ENCODE data around the gene QARS1. TPM values are rescaled to one million over a fixed set of nuclear protein-coding genes. Genes with fewer than 3 reads are reported as not detected.

Gene QARS1
- 100 to 1,000 TPM; 240 to 342 TPM for total RNA-seq

DNA sequence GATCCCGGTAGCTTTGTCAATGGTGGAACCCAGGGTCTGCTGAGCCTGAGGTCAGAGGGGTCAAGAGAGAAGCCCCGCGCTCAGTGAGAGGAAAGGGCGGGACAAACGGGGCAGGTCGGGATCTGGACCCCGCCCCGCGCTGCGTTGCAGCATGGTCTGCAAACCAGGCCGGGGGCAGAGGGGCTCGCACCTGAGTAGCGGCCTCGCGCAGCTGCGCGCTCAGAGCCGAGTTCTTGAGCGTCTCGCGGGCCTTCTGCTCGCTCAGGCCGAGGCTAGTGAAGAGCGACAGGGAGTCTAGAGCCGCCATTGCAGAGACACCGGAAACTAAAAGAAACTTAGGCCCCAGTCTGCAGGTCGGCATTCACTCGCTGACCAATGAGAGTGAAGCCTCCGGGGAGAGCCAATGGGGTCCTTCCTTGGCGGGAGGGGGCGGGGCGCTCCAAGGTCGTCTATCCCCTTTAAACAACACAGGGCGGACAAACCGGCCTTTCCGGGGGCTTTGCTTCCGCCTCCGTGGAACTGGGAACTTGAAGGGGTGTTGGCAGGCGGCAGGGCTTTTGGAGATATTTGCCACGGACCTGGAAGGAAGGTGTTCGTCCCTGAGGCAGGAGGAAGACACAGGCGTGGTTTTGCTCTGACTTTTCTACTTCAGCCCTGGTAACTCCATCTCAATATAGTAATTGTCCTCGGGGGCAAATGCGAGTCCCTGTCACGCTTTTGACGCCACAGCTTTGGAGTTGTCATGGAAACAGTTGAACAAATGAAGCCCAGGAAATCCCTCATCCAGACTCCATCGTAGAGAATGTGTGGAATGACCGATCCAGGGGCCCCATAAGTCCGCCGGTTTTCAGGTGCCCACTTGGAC lies at the start of gene QARS1:
Gene QARS1, minus strand, starts transcription at position 331 of the 865 bp plus-strand sequence. Its CDS starts 24 bp downstream, at position 307.
- ATAC-seq (peak; percentile 100), DNase-seq (peak; percentile 94)
- intact Hi-C loops (cut with DNase I, micrococcal nuclease), result loop anchor here (1.0 to 2.0 kb wide), 7 partner anchors 10 to 366 kb away; partner anchors contain the start of genes QRICH1 (in 2 of the 2), USP19 (in 2 of the 2), CCDC71 (in 1 of the 2) and DAG1 (in 1 of the 2)
- ChIA-PET POLR2A (interaction anchor here (0.6 kb wide), 1 partner anchor 11 kb away, joined by 3 read pairs; the partner anchor contains the start of gene QRICH1), CTCF (interaction anchor here (0.6 to 1.8 kb wide), 5 partner anchors 10 to 1523 kb away, joined by 3 to 13 read pairs (median 4); partner anchors contain the start of genes QRICH1 and USP19)
- Mint-ChIP-seq H3K36me3 (ENCODE audit: low read depth) (peaks cover 24% of the 10 kb centered on the region), H3K27me3 (no peaks in the 10 kb centered on the region), H3K4me1 (peaks cover 21% of the 10 kb centered on the region), H3K27ac (peak within 1 kb of the TSS; percentile 96), H3K4me3 (peak within 1 kb of the TSS; percentile 96), H3K9me3 (ENCODE audit: low read depth) (no peaks in the 10 kb centered on the region)

GRCh38 chr3:49153349-49153912 lies 48.9 kb upstream of the QARS1 start:
- H3K27ac Mint-ChIP-seq, result no peak overlapping the region
- peaks cover 3% of the 10 kb centered on the region for H3K4me1 Mint-ChIP-seq
- H3K36me3 Mint-ChIP-seq (ENCODE audit: low read depth), result peaks cover 2% of the 10 kb centered on the region
- intact Hi-C loops (cut with DNase I, micrococcal nuclease), result no loop called here
- no peaks in the 10 kb centered on the region for H3K9me3 Mint-ChIP-seq (ENCODE audit: low read depth)
- POLR2A ChIA-PET, result no interaction called here
- H3K4me3 Mint-ChIP-seq, result no peak overlapping the region
- CTCF ChIA-PET, result interaction anchor here (0.6 to 0.7 kb wide), 2 partner anchors 11 to 1193 kb away, joined by 3 read pairs; no protein-coding TSS in a partner anchor
- DNase-seq (no peak), ATAC-seq (no peak)
- H3K27me3 Mint-ChIP-seq, result no peaks in the 10 kb centered on the region

- Mint-ChIP-seq H3K4me1 (no peaks in the 10 kb centered on the region), H3K36me3 (ENCODE audit: low read depth) (no peaks in the 10 kb centered on the region), H3K4me3 (no peak overlapping the region), H3K27ac (no peak overlapping the region), H3K27me3 (no peaks in the 10 kb centered on the region), H3K9me3 (ENCODE audit: low read depth) (no peaks in the 10 kb centered on the region)
- DNase-seq (no peak), ATAC-seq (no peak)
- intact Hi-C loops (cut with DNase I, micrococcal nuclease), result no loop called here
- ChIA-PET POLR2A (no interaction called here), CTCF (no interaction called here)
Observed at GRCh38 chr3:49151610-49152009, 47.1 kb upstream of the QARS1 start.

- ChIA-PET CTCF (no interaction called here), POLR2A (no interaction called here)
- Mint-ChIP-seq H3K36me3 (ENCODE audit: low read depth) (no peaks in the 10 kb centered on the region), H3K27me3 (no peaks in the 10 kb centered on the region), H3K4me1 (no peaks in the 10 kb centered on the region), H3K27ac (no peak overlapping the region), H3K4me3 (no peak overlapping the region), H3K9me3 (ENCODE audit: low read depth) (no peaks in the 10 kb centered on the region)
- no peak for ATAC-seq
- DNase-seq, result no peak
- intact Hi-C loops (cut with DNase I, micrococcal nuclease), result no loop called here
Observed at GRCh38 chr3:49148159-49148558, 43.6 kb upstream of the QARS1 start.

GRCh38 chr3:49140080-49140479 lies 35.5 kb upstream of the QARS1 start:
- CTCF ChIA-PET, result no interaction called here
- ATAC-seq (no peak), DNase-seq (no peak)
- Mint-ChIP-seq H3K4me3 (no peak overlapping the region), H3K36me3 (ENCODE audit: low read depth) (no peaks in the 10 kb centered on the region), H3K4me1 (no peaks in the 10 kb centered on the region), H3K9me3 (ENCODE audit: low read depth) (no peaks in the 10 kb centered on the region), H3K27ac (no peak overlapping the region), H3K27me3 (peaks cover 2% of the 10 kb centered on the region)
- POLR2A ChIA-PET, result no interaction called here
- intact Hi-C loops (cut with DNase I, micrococcal nuclease), result no loop called here

GRCh38 chr3:49135499-49135898 lies 30.9 kb upstream of the QARS1 start:
- no peak for ATAC-seq
- Mint-ChIP-seq H3K4me1 (peaks cover 6% of the 10 kb centered on the region), H3K36me3 (ENCODE audit: low read depth) (no peaks in the 10 kb centered on the region), H3K4me3 (no peak overlapping the region), H3K9me3 (ENCODE audit: low read depth) (no peaks in the 10 kb centered on the region), H3K27me3 (peaks cover 17% of the 10 kb centered on the region), H3K27ac (no peak overlapping the region)
- ChIA-PET POLR2A (no interaction called here), CTCF (no interaction called here)
- intact Hi-C loops (cut with DNase I, micrococcal nuclease), result no loop called here
- DNase-seq, result no peak

GRCh38 chr3:49134471-49135265 lies 30.1 kb upstream of the QARS1 start:
- H3K4me3 Mint-ChIP-seq, result no peak overlapping the region

DNA sequence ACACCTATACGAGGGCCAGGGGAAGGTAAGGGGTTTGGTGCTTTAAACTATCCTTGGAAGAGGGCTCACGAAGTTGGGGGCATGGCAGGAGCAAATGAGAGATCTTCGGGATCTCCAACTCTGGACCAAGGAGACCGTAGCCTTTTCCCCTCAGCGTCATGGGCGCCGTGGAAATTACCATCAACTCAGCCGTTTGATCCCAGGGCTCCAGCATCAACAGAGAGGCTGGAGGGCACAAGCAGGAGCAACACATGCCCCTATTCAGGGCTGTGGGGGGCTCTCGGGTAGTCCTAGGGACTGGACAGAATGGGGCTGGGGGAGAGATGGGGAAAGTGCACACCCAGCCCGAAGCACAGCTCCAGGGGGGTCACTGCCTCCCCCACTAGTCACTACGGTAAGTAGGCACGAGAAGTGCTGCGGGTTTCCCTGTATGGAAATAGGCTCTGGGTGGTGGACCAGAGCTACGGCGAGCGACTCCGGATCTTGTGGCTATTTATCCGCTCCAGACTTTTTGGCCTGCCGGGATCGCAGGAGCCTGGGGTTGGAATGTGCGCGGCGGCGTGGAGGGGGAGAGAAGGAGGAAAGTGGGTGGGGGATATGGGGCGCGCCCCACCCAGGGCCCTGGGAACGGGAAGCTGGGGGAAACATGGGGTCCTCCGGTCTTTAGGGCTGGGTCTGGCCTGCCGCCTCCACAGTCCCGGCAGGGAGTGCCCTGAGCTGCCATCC lies 28.8 kb upstream of the QARS1 start:
- intact Hi-C loops (cut with DNase I, micrococcal nuclease), result no loop called here
- no peak overlapping the region for H3K4me3 Mint-ChIP-seq
- DNase-seq (no peak), ATAC-seq (no peak)
- H3K27ac Mint-ChIP-seq, result no peak overlapping the region
- H3K27me3 Mint-ChIP-seq, result peaks cover 17% of the 10 kb centered on the region
- CTCF ChIA-PET, result interaction anchor here (1.2 kb wide), 1 partner anchor 31 kb away, joined by 3 read pairs; no protein-coding TSS in a partner anchor
- no peaks in the 10 kb centered on the region for H3K9me3 Mint-ChIP-seq (ENCODE audit: low read depth)
- H3K4me1 Mint-ChIP-seq, result peaks cover 6% of the 10 kb centered on the region
- H3K36me3 Mint-ChIP-seq (ENCODE audit: low read depth), result no peaks in the 10 kb centered on the region
- POLR2A ChIA-PET, result no interaction called here

More at GRCh38 chr3:49134471-49135265, 30.1 kb upstream of the QARS1 start:
- CTCF ChIA-PET, result interaction anchor here (0.5 to 0.6 kb wide), 2 partner anchors 18 to 1523 kb away, joined by 3 to 5 read pairs; no protein-coding TSS in a partner anchor
- H3K27ac Mint-ChIP-seq, result no peak overlapping the region
- intact Hi-C loops (cut with DNase I, micrococcal nuclease), result no loop called here
- DNase-seq (no peak), ATAC-seq (no peak)
- POLR2A ChIA-PET, result no interaction called here
- peaks cover 17% of the 10 kb centered on the region for H3K27me3 Mint-ChIP-seq
- H3K9me3 Mint-ChIP-seq (ENCODE audit: low read depth), result no peaks in the 10 kb centered on the region
- peaks cover 6% of the 10 kb centered on the region for H3K4me1 Mint-ChIP-seq
- H3K36me3 Mint-ChIP-seq (ENCODE audit: low read depth), result no peaks in the 10 kb centered on the region

GRCh38 chr3:49132437-49133225 lies 28.1 kb upstream of the QARS1 start, which contains the start of gene LAMB2:
Gene LAMB2, minus strand, starts transcription at chr3:49133050. Its CDS starts 183 bp downstream, at chr3:49132867.
- Mint-ChIP-seq H3K27me3 (peaks cover 17% of the 10 kb centered on the region), H3K4me3 (no peak within 1 kb of the TSS), H3K9me3 (ENCODE audit: low read depth) (no peaks in the 10 kb centered on the region), H3K27ac (no peak within 1 kb of the TSS), H3K4me1 (peaks cover 6% of the 10 kb centered on the region), H3K36me3 (ENCODE audit: low read depth) (no peaks in the 10 kb centered on the region)
- intact Hi-C loops (cut with DNase I, micrococcal nuclease), result no loop called here
- POLR2A ChIA-PET, result no interaction called here
- peak; percentile 36 for ATAC-seq
- CTCF ChIA-PET, result interaction anchor here (0.5 to 1.2 kb wide), 4 partner anchors 27 to 134 kb away, joined by 3 to 4 read pairs (median 3); no protein-coding TSS in a partner anchor
- DNase-seq, result no peak

- no peak overlapping the region for H3K27ac Mint-ChIP-seq
- H3K4me3 Mint-ChIP-seq, result no peak overlapping the region
- H3K4me1 Mint-ChIP-seq, result peaks cover 6% of the 10 kb centered on the region
- no peak for DNase-seq
- POLR2A ChIA-PET, result no interaction called here
- peaks cover 15% of the 10 kb centered on the region for H3K27me3 Mint-ChIP-seq
- no peak for ATAC-seq
- intact Hi-C loops (cut with DNase I, micrococcal nuclease), result no loop called here
- no peaks in the 10 kb centered on the region for H3K36me3 Mint-ChIP-seq (ENCODE audit: low read depth)
- CTCF ChIA-PET, result interaction anchor here (0.5 to 0.8 kb wide), 2 partner anchors 27 to 30 kb away, joined by 3 read pairs; no protein-coding TSS in a partner anchor
- H3K9me3 Mint-ChIP-seq (ENCODE audit: low read depth), result no peaks in the 10 kb centered on the region
Observed at GRCh38 chr3:49132073-49132436, 27.5 kb upstream of the QARS1 start.
